Liver (tissue), 3 donors: ENCODE measurements around the gene MAT2B.

Experiments
- FOXA1 ChIP-seq: IDR thresholded peaks from 2 replicates; pipeline ENCODE4 v1.6.1; 2016; ENCODE audit warnings: antibody characterized with exemption
- RAD21 ChIP-seq, 2 donors: IDR thresholded peaks; 2 replicates each; pipeline ENCODE4 v1.6.1; 2016; ENCODE audit warnings: antibody characterized with exemption in 2 of 2, mild to moderate bottlenecking in 2 of 2
- TAF1 ChIP-seq: conservative IDR thresholded peaks from 2 replicates; pipeline ENCODE4 v1.6.1; 2016; ENCODE audit warnings: antibody characterized with exemption, mild to moderate bottlenecking
- YY1 ChIP-seq: IDR thresholded peaks from 2 replicates; pipeline ENCODE4 v1.6.1; 2016; ENCODE audit warnings: antibody characterized with exemption, mild to moderate bottlenecking
- TF ChIP-seq, protein P1 (sequence below): fragments of 150-350 bp; IDR thresholded peaks from 2 replicates; pipeline ENCODE4 v1.5.1; 2017; ENCODE audit warnings: improper control_type of control experiment, low read depth, low read length; ENCODE audit not compliant: missing input control
- TF ChIP-seq, protein P2 (sequence below): IDR thresholded peaks from 2 replicates; pipeline ENCODE4 v1.6.1; 2016; ENCODE audit warnings: antibody characterized with exemption
- TF ChIP-seq, protein P3 (sequence below): IDR thresholded peaks from 2 replicates; pipeline ENCODE4 v1.6.1; 2016; ENCODE audit warnings: antibody characterized with exemption, mild to moderate bottlenecking
- donor health status: healthy.
- donor health status: healthy.

DNA sequence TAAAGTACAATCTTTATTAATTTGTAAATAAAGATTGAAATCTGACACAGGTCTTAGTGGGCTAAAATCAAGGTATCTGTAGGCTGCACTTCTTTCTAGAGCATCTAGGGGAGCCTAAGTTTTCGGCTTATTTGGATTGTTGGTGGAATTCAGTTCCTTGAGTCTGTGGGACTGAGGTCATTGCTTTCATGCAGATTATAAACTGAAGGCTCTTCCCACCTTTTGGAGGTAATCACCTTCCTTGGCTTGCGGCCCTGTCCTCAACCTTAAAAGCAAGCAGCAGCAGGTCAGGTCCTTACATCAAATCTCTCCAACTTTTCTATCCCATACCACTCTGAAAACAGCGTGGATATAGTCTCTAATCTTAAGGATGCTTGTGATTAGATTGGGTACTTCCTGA is 25.9 kb downstream of the MAT2B start:
- TF ChIP-seq, protein P1, sequence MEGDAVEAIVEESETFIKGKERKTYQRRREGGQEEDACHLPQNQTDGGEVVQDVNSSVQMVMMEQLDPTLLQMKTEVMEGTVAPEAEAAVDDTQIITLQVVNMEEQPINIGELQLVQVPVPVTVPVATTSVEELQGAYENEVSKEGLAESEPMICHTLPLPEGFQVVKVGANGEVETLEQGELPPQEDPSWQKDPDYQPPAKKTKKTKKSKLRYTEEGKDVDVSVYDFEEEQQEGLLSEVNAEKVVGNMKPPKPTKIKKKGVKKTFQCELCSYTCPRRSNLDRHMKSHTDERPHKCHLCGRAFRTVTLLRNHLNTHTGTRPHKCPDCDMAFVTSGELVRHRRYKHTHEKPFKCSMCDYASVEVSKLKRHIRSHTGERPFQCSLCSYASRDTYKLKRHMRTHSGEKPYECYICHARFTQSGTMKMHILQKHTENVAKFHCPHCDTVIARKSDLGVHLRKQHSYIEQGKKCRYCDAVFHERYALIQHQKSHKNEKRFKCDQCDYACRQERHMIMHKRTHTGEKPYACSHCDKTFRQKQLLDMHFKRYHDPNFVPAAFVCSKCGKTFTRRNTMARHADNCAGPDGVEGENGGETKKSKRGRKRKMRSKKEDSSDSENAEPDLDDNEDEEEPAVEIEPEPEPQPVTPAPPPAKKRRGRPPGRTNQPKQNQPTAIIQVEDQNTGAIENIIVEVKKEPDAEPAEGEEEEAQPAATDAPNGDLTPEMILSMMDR = no peak
- no peak for TF ChIP-seq RAD21 (IDR thresholded peaks at IDR 0.05)
- TF ChIP-seq TAF1 = no peak
- TF ChIP-seq, protein P2, sequence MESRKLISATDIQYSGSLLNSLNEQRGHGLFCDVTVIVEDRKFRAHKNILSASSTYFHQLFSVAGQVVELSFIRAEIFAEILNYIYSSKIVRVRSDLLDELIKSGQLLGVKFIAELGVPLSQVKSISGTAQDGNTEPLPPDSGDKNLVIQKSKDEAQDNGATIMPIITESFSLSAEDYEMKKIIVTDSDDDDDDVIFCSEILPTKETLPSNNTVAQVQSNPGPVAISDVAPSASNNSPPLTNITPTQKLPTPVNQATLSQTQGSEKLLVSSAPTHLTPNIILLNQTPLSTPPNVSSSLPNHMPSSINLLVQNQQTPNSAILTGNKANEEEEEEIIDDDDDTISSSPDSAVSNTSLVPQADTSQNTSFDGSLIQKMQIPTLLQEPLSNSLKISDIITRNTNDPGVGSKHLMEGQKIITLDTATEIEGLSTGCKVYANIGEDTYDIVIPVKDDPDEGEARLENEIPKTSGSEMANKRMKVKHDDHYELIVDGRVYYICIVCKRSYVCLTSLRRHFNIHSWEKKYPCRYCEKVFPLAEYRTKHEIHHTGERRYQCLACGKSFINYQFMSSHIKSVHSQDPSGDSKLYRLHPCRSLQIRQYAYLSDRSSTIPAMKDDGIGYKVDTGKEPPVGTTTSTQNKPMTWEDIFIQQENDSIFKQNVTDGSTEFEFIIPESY = no peak
- TF ChIP-seq YY1 = no peak
- TF ChIP-seq, protein P3, sequence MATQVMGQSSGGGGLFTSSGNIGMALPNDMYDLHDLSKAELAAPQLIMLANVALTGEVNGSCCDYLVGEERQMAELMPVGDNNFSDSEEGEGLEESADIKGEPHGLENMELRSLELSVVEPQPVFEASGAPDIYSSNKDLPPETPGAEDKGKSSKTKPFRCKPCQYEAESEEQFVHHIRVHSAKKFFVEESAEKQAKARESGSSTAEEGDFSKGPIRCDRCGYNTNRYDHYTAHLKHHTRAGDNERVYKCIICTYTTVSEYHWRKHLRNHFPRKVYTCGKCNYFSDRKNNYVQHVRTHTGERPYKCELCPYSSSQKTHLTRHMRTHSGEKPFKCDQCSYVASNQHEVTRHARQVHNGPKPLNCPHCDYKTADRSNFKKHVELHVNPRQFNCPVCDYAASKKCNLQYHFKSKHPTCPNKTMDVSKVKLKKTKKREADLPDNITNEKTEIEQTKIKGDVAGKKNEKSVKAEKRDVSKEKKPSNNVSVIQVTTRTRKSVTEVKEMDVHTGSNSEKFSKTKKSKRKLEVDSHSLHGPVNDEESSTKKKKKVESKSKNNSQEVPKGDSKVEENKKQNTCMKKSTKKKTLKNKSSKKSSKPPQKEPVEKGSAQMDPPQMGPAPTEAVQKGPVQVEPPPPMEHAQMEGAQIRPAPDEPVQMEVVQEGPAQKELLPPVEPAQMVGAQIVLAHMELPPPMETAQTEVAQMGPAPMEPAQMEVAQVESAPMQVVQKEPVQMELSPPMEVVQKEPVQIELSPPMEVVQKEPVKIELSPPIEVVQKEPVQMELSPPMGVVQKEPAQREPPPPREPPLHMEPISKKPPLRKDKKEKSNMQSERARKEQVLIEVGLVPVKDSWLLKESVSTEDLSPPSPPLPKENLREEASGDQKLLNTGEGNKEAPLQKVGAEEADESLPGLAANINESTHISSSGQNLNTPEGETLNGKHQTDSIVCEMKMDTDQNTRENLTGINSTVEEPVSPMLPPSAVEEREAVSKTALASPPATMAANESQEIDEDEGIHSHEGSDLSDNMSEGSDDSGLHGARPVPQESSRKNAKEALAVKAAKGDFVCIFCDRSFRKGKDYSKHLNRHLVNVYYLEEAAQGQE = no peak
- no peak for TF ChIP-seq FOXA1
